NCI-H1105 (cell line): ENCODE data around the gene TSPAN9.

ENCODE experiments used
- DNase-seq: peaks from one replicate; lab custom pipeline; 2025; lab: John Stamatoyannopoulos, UW

TSPAN9 gene

DNA sequence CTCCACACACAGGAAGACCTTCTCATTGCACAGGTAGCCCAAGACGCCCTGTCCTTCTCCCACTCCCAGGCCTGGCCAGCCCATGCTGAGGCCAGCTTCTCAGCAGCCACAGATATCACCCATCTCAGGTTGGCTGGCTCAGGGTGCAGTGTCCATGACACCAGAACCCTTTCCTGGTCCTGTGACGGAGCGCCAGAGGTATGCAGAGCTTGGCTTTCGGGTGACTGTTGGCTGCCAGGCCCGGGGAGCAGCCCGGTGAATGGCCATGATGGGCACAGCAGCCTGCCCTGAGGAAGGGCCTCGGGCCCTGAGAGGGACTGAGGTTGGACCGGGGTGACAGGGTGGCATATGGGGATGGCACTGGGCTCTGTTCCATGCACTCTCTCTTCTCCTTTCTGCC lies 173.4 kb downstream of the TSPAN9 start:
- no peak for DNase-seq

DNA sequence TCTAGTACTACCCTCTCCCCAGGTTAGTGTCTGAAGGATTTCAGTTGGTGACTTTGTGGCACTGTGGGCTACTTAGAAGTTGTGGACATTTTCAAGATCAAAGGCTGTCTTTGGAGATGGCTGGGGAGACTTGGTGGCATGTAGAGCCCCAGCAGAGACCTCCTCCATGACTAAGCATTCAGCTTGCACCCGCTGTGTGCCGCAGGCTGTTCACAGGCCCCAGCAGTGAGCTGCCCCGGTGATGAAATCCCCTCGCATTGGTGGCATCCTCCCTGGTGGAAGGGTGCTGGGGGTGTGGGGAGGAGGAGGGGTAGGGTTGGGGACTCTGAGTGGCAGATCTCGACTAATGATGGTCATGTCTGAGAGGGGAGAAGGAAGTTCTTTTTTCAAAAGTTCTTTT lies 173.9 kb downstream of the TSPAN9 start:
- no peak for DNase-seq

DNA sequence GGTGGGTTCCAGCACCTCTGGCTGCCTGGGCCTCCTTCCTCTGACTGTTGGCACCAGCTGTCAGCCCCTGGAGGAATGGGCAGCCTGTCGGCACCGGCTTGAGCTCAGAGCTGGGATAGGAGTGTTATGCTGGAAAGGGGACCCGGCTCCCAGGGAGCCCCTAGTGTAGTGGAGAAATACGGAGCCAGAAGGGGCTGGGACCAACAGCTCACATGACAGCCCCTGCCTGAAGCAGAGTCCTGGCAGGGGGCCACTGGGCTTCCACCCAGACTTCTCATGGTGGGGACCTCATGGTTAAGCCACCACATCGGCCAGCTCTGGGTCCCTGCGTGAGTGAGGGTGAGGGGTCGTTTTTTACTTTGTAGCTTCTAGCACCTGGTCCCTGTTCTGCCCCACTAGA lies 174.5 kb downstream of the TSPAN9 start:
- DNase-seq = no peak

DNA sequence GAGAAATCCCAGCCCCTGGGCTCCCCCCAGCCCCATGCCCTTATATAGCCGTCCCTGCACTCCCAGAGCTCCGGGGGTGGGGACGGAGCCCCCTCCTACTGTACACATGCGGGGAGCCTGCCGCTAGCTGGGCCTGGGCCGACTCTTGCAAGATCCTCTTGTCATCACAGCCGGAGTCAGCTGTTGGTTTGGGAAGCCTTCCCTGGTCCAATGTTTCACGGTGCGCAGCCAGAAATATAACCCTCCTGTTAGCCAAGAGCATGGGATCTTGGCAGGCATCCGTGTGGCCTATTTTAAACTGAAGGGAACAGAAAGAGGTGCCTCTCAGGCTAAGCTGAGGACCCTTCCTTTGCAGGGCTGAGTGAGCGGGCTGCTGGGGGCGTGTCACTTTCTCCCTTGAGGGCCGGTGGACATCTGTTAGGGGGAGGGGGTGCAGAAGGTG lies 175.3 kb downstream of the TSPAN9 start:
- no peak for DNase-seq

DNA sequence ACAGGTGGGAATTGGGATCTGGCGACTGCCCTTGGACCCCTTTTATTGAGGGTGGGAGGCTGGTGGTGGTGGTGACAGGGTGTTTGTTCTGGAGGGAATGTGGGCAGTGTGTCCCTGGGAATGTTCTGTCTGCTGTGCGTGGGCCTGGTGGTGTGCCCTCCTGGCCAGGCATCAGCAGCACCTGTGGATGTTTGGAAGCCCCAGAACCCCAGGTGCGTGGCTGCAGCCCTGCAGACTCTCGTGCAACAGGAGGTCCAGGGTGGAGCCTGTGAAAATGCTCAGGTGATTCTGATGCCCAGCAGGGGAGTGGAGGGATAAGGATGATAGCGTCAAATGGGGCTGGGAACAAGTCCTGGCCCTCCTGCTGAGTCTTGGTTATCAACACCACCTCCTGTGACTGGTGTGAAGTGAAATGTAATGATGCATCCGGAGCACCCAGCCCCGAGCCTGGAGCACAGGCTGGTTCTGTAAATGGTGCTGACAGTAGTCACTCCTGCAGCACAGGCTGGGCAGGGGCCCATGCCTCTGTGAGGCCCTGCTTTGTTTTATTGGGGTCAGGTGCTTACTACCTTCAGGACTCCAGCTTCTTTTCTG lies 176.6 kb downstream of the TSPAN9 start:
- DNase-seq = no peak

DNA sequence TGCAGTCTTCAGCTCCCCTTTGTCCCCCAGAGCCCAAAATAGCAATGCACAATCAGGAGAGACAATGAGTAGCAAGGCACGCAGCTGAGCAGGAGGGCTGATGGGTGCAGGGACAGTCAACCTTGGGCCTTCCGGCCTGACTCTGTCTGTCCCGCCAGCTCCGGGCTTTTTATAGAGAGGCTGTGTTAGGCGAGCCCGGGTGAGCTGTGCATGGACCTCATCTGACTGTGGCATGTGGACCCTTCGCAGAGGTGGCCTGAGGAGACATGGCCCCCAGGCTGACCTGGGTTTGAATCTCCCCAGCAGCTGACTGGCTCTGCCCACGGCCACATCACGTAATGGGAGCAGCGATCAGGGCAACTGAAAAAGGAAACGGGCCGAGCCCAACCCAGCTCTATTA lies 177.9 kb downstream of the TSPAN9 start:
- DNase-seq = no peak

DNA sequence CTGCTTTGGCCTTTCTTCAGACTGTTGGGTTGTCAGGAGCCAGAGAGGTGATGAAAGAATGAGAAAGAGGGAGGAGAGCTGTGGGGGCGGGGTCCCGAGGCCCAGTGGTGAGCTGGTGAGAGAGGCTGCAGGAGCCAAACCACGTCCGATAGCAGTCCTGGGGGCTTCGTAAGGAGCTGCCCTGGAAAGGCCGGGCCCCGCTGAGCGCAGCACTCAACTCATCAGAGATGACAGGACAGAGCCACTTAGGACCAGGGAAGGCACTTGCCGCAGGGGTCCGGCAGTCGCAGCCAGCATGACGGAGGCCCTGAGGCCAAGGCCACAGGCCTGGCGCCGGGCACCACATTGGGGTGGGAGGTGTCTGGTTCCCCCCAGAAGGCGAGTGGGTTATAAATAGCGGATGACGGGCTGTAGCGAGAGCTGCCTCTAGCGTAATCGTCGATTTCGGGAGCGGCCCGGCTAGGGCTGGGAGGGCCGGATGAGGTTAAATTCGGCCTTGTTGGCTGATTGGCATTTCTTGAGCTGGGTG lies 179.0 kb downstream of the TSPAN9 start:
- no peak for DNase-seq

DNA sequence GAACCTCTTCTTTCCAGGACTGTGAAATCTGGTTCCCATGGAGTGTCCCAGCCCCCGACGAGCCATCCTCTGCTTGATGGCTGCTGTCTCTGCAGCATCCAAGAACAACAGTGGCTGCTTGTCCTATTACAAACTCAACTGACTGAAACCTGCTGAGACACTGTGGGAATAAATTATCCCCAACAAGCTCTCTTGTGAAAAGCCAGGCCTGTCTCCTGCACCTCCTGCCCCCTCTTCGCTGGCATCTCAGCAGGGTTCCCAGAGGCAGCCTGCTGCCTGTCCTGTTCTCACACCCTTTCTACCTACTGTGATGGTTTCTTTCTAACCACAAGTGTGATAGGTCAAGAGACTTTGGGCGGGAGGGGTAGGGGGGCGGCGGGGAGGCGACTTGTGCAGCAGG lies 180.2 kb downstream of the TSPAN9 start:
- no peak for DNase-seq

DNA sequence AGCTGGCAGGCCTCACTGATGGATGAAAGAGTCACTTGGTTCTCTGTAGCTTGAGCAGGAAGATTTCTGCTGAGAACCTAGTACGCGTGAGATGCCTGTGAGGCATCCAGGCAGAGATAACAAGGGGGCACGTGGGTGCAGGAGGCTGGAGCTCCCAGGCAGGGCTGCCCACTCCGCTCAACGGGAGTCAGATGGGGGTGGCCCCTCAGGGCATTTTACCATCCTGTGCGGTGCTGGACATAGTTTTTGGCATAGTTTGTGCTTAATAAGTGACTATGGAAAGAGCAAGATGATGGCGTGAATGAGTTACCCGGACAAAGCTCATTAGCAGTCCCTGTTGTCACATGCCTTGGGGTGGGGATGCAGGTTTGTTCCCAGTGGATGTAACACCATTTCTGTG lies 182.8 kb downstream of the TSPAN9 start:
- DNase-seq = no peak

DNA sequence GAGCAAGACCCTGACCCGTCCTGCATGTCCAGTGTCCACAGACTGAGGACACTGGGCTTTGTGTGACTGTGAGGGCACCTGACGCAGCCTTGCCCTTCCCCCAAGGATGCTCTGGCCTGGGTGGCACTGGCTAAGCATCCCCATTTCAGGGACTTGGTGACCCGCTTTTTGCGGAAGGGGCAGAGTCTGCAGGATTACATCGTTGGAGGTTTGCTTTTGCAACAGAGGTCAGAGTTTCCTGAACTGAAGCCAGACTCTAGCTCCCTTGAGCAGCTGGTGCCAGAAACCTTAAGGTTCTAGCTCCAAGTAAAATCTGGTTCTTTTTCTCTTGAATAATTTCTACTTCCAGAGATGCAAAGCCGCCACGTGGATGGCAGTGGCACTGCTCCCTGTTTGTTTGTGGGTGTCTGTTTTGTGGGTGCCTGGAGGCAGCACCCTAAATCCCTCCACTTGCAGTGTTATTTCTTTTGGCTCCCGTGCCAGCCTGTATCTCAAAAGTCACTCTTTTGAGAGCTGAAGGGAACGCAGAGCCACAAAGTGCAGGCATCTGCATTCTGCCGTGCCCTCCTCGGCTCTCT lies 184.7 kb downstream of the TSPAN9 start:
- DNase-seq = no peak

DNA sequence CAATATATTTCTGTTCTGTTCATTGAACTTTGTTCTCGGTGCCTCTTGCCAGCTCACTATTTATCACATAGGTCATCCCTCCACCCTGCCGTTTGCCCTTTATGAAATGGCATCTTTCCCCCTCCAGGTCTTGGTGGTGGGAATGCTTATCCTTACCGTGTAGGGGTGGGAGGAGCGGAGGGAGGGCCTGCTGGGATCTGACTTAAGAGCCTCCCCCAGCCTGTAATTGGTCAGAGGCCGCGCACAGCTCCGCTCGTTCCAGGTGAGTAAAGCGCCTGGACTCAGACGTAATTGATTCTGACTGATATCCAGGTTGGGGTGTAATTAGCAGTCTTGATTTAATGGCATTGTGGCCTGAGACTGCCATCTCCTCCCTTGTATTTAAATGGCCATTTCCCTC lies 185.3 kb downstream of the TSPAN9 start:
- DNase-seq = peak; percentile 18

DNA sequence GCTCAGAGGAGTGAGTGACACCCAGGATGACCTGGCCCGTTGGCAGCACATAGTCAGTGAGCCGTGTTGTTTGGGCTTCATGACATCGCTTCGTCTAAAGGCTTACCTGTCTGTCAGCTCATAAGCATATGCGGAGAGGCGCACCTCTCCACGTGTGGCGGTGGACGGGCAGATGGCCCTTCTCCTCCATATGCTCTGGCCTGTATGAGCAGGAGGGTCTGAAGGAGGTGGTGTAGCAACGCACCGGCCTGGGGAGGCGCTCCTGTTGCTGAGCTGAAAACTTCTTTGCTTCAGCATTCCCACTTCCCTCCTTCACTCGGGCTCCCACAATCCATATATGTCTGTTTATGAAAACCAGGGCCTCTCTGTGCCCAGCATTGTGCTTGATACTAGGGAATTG lies 186.1 kb downstream of the TSPAN9 start:
- DNase-seq = no peak

DNA sequence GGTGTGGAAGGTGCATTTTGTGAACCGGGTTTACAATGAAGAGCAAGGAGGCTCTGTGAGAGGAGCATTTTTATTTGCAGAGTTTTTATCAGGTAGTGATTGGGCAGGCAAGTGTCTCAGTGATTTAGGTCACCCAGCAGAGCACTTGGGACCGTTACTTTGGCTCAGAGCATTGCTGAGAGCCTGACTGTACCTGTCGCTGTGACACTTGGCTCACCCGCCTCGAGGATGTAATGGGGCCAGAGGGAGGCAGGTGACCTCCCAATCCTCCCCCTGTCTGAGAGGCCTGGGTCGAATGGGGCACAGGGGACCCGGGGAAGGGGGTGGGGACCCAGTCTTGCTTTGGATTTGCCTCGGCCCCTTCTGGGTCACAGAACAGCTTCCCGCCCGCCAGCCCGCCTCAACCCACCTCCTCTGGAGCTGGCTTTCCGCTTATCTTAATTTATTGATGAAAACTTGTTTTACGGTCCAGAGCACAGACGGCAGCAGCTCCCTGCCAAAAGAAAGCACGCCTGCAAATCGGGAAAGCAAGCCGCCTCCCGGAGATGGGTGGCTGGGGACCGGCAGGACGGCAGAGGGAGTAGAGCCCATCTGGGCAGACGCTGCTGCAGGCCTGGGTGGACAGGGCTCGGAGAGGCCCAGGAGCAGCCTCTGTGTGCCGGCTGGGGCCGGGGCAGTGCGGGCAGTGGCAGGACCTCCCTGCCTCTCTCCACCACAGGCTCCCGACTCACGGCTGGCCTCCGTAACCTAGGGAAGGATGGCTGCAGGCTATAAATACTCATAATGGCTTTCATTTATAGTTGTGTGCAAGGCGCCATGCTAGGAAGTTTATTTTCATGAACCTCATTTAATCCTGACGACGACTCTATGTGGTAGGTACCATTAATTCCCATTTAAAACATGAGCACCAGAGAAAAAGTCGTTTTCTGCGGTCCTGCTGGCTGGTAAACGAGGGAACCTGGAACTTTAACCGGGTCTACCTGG lies 187.1 kb downstream of the TSPAN9 start:
- DNase-seq = no peak

DNA sequence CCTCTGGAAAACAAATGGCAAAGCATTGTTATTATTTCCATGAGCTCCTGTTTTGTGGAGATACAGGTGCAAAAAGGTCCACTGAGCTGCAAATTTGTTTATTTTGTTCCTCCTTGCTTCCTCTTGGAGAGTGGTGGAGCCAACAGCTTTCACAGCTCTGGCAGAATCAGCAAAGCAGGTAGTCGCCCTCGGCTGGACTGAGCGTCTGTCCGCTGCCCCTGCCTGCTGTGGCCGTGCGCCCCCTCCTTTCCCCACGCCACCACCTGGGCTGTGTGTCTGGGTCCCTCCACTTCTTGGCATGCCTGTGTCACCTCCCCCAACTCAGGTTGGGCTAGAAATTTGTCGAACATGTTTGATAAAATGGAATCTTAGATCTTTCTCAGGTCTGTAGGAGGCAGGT lies 188.2 kb downstream of the TSPAN9 start:
- no peak for DNase-seq

DNA sequence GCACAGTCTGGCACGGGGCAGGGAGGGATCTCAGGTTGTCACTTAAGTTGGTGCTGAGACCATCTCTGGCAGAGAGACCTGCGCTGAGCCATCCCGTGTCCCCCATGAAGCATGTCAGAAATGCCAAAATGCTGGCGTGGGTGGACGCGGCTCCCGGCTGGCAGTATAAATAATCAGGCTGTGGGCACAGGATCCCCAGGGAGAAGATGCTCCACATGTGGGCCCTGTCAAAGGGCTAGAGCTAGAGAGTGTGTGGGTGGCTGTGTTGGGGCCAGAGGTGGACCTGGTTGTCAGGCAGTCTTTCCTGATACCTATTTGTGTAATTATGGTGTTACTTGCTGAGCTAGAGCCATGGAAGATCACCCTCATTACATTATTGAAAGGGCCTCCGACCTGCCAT lies 189.5 kb downstream of the TSPAN9 start:
- no peak for DNase-seq

DNA sequence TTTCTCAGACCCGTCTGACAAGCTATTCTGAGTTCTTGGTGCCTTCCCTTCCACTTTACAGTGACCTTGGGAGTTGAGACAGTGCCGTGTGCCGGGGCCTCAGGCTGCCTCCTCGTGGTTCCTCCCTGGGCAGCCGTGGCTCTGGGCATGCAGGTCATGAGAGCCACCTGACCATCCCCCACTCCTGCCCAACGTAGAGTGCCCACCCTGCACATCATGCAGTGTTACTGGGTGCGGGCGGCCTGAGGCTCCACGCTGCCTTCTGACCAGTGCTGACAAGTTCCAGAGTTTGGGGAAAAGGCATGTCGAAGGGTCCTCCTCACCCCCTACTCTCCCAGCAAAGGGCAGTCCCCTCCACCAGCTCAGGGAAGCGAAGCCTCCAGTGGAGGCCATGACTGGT lies 190.5 kb downstream of the TSPAN9 start:
- DNase-seq = no peak

DNA sequence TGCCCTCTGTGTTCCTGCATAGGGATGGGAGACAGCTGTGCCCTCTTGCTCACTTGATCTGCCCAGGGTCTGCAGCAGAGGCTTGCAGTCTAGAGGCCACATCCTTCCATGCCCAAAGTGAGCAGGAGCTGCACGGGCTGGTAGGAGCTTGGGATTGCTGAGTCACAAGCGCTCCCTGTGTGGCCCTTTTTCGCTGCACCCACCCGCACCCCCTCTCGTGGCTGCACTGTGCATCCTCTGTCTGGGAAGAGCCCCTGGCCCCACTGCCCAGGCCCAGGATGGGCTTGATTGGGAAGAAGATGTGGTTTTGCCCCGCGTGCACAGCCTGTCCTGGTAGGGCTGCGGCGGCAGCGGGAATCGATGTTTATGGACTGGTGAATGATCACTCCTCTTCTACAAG lies 192.4 kb downstream of the TSPAN9 start:
- no peak for DNase-seq

DNA sequence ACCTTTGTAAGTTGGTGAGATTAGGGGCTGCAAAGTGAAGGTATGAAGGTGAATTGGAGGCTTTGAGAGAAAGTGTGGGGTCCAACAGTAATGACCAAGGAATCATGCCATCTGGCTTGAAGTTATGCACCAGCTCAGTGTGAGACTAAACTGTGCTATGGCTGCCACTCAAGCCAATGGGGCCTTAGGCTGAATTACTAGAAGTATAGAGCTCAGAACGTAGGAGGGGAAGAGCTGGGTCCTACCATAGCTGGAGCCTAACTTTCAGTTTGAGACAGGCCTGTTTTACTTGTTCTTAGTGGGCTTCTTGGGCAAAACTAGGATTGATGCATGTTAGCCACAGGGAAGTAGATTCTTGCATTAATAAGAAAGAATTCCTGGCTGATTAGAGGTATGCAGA lies 194.0 kb downstream of the TSPAN9 start:
- DNase-seq = no peak

DNA sequence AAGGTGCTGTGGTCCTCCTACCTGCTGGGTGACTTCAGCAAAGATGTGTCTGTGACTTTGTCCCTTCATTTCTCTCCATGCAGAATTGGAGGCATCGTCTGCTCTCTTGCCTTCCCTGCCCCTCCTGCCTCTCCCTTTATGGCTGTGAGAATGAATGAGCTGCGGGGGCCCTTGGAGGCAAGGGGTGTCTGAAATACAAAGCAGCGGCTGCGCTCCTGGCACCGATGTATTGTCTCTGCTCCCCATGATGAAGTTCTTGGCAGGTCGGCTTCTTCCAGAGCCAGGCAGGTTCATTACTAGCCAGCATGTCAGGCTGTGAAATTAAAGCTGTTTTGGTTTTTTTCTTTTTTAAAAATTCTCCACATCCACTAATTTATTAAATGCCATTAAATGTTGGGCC lies 194.5 kb downstream of the TSPAN9 start:
- DNase-seq = no peak

DNA sequence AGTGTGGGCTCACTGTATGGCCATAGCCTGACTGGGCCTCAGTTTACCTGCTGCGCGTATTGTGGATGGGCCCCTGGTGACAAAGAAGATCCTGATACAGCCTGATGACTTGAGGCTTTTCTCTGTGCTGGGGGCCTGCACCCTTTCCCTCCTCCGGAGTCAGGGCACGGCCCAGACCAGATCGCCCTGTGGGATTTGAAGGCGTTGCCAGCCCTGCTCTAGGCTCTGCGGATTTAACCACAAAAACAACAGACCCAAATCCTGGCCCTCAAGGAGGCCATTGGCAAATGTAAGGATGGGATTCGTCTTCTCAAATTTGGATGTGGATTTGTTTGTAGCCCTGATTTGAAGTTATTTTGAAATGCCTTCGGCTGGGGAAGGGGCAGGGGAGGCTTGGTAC lies 195.8 kb downstream of the TSPAN9 start:
- no peak for DNase-seq

DNA sequence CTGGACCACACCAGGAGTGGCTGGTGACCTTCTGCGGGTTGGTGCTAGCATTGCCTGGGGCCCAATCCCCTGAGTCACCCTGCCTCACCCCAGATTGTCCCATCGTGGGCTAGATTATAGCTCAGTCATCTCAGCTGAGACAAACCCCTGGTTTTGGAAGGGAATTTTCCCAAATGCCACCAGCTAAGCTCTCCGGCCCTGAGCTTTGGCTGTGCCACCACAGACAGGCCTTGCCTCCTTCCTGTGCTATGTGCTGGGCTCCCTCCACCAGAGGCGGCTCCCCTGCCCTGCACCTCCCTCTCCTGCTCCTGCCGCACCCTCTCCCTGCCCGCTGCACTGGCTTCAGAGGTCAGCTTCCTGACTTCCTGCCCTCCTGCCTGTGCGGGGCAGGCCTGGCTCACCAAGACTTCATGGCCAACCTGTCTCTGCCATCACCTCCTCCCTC lies 196.3 kb downstream of the TSPAN9 start:
- DNase-seq = no peak

DNA sequence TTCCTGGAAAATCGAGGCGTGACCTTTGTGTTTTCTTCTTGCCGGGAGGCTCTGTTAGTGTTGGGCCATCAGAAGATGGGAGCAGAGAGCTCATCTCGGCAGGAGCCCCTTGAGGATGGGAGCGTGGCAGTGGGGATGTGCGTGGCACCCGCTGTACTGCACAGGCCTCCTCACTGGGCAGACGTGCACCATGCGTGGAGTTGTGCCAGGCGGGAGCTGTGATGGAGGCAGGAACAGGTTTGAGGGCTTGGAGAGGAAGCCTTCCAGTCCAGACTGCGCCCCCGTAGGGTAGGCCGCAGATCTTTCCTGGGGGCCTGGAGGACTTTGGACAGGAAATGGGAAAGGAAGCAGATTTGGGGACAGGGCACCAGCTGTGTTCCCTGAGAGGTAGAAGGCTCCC lies 197.5 kb downstream of the TSPAN9 start:
- no peak for DNase-seq
